Erythroblast (primary cell): ENCODE results near the gene LPIN3.

ENCODE experiments used
- GATA1 ChIP-seq: IDR thresholded peaks from 2 replicates; pipeline ENCODE4 v1.6.1; 2011; ENCODE audit warnings: low read depth, mild to moderate bottlenecking, control low read depth, low read length, moderate library complexity
- POLR2A ChIP-seq: IDR thresholded peaks from 2 replicates; pipeline ENCODE4 v1.6.1; 2011; ENCODE audit warnings: mild to moderate bottlenecking, low read length

DNA sequence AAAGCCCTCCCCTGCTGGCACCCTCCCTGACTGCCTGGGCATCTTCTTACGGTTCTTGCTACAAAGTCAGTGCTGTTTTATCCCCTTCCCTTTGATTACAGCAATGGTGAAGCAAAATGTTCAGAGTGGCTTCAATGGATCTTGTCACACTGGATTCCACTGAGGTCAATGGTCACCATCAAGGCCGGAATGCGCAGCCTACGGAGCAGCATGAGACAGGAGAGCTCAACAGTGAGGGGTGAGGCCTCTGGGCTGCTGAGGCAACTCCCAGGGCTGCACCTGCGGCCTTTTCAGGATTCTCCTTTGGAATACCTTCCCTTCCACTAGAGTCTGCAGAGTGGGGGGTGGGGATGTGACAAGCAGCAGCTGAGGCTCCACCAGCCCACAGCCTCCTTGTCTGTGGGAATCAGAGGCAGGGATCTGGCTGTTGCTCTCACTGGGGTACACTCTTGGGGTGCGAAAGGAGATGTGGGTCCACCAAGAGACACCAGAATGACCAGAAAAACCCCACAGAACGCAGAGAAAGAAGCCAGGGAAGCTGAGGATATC, 66.3 kb downstream of the LPIN3 start:
- TF ChIP-seq POLR2A (no peak), GATA1 (no peak)
